HG03520 (cell line): Measurements from ENCODE around the gene TTC6.
"Not testable (repeated sequence)": the region's sequence is repeated elsewhere in the genome, so short reads cannot be mapped to it uniquely, and the experiment has no call there.

Experiments used
- ATAC-seq: cut with Tn5 transposase; IDR thresholded peaks from one replicate; pipeline ENCODE4 v1.9.1; 2021; ENCODE audit warnings: mild to moderate bottlenecking, moderate library complexity; ENCODE audit not compliant: unreplicated experiment

Gene TTC6, protein sequence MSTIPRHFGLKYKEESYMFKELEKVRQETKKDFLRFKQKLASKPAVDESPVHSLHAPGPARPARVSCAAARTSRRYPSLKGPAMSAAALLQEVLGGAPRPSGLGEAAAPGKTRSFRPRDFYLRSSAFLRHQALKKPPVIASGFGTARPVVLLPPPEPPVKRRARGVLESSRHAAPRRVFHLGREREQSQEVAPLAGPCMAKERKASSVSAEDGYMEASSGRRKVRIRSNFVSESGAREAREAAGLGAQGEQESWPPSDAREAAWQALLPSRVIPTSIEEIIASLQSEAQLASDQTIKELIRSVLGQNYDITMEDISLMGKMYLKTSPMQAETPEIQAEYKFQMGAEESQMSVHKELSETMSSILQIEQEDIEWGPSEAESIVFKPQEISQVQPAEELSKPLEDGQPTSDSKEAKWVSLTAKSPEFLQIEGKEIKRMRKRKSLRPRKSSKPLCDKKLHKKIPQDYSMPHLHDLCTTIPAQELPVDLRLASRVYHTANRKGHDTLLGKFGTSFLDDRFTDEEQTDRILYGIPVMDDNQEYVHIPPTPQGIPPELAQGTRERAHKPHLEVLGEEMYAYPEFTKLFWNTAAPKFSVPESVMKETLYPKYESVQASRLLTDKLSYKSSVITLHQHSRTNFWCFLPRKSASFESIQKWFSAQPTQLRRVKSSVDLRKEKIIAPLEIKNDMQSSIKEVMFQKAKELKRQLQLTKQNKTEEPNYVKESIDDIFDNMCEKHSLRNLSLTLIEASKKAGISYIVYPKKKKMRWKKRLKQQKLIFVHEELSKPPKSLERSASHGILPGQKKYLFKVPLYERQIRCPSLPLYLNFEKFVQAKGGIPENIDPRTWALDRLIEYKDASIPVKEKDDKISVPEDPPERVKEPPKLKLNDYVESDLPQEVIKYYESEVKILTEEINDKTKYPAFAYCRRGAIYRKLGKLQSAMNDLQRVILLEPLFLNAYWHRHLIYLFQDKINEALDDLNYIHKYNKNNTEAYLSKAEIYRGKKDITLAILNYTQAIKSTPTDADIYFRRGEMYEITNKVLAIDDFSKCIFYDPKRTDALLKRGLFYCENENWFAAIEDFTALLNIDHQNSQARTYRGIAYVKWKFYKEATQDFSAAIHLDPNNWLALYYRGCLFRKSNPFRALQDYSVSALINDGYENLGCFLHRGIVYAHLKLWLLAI (N-terminal part only)

DNA sequence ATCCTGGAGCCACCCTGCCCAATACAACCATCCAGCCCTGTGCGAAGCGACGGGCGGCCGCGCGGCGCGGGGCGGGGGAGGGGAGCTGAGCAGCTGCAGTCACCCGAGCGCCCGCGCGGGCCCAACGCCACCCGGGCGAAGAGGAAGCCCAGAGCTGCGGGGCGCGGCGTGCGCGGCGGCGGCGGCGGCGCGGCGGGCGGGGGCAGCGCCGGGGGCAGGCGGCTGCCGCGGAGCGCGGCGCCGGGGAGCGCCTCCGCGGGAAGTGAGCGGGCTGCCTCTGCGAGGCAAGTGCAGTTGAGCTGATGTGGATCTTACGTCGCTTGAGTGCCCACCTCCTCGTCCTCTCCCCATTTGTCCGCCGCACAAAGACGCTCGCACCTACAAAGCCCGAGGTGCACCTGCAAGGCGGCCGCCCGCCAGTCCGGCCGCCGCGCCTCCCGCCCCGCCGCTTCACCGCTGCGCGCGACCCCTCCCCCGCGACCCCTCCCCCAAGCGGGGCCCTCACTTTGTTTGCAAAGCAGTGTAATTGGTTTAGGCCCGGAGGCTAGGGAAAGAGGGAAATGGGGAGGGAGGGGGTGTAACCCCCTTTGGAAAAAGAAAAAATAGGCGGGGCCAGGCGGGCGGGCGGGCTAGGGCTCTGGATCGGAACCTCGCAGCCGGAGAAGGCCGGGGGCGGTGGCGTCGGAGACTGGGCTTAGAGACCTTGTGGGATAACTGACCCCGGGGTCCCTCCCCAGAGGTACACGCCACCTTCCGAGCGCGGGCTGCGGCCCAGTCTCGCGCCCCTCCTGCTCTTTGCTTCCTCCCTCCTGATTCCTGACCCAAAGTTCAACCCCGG, at the start of gene TTC6, which contains the start of gene FOXA1:
Gene TTC6 (plus strand): TSS at position 659 of the 838 bp plus-strand sequence. CDS start 26,436 bp downstream, outside the sequence.
Gene FOXA1 (minus strand): TSS at position 279 of the 838 bp plus-strand sequence. CDS start 277 bp downstream, at position 2.
- no peak for ATAC-seq

DNA sequence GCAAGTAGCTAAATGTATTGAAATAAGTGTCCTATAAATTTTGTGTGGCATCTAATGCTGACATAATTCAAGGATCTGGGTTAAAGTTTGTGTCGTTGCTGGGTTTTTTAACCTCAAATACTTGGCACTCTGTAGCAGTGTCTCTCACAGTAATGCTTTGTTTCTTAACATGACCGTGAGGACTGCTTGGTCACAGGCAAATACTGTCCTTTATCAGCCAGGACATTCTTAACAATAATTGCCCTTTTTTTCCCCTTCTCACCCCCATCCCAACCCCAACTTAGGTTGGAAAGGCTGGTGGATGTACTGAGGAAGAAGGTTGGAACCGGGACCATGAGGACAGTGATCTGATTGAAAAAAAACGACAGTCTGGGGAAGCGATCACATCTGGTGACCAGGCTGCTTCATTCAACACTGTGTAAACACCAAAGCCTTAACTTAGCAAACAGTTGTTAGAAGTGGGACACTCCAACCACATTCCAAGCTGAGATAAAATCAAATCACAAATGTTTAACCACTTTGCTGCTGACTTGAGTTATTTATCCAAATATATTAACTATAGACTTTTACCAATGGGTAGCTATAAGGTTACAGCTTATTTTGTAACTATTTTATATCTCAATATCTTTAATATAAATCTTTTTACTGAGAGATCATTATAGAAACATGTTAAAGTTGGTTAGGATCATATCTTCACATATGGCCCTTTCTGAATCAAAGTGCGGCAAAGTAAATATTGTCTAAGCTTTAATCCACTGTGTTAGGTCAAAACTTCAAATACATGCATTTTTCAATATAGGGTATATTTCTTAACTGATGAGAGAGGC, 48.6 kb upstream of the TTC6 start:
- ATAC-seq = no peak

DNA sequence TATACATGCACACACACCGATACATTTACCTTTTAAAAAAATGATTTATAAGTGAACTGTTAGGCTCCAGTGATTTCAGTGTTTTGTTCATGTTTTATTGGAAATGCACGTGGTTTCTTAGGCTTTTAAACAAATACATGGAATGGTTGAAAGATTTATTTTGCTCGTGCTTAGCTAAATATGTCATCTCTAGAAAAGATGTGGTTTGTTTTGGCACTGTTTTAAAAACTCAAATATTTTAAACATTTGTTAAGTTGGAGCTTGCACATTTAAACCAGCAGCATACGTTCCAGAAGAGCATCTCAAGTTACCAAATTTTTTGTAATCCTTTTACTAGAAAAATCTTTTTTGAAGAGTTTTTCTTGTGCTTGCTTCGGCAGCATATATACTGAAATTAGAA, 44.9 kb upstream of the TTC6 start:
- ATAC-seq = no peak

DNA sequence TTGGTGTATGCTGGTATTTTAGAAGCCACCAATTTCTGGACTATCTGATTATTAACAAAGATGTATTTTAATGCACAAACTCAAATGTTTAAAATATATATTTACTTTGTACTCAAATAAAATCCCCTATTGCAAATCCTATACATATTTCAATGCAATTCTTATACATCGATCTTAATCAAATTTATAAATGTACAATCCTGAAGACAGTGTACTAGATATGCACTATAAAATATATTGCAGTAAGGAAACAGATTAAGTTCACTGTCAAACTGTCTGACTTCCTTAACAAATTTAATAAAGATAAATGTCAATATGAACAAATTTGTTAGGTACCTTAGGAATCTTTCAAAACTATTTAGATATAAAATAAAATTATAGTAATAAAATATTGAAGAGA, 44.3 kb upstream of the TTC6 start:
- no peak for ATAC-seq

DNA sequence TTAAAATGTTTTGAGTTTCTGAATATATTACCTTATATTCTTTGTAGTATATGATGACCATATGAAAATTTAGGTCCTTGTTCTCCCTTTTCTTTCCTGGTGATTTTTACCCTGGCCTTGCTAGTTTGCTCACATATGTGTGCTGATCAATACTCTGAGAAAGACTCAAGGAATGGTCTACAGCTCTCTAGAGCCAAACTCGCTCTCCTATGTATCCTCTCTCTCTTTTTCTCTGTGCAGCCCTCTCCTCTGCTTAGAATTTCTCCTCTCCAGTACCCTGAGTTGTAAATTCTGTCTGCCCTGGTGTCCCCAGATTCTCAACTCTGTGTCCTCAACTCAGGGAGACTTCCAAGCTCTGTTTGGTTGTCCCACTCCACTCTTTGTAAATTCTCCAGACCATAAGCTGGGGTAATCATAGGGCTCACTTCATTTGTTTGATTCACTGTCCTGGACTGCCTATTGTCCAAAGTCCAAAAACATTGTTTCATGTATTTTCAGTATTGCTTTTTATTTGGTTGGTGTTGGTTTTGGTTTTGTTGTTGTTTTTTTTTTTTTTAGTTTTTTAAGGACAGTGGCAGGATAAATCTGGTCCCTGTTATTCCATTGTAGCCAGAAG, 41.4 kb upstream of the TTC6 start:
- no peak for ATAC-seq

DNA sequence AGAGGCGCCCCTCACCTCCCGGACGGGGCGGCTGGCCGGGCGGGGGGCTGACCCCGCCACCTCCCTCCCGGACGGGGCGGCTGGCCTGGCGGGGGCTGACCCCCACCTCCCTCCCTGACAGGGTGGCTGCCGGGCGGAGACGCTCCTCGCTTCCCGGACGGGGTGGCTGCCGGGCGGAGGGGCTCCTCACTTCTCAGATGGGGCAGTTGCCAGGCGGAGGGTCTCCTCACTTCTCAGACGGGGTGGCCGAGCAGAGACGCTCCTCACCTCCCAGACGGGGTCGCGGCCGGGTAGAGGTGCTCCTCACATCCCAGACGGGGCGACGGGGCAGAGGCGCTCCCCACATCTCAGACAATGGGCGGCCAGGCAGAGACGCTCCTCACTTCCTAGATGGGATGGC, 39.8 kb upstream of the TTC6 start:
- not testable (repeated sequence) for ATAC-seq

DNA sequence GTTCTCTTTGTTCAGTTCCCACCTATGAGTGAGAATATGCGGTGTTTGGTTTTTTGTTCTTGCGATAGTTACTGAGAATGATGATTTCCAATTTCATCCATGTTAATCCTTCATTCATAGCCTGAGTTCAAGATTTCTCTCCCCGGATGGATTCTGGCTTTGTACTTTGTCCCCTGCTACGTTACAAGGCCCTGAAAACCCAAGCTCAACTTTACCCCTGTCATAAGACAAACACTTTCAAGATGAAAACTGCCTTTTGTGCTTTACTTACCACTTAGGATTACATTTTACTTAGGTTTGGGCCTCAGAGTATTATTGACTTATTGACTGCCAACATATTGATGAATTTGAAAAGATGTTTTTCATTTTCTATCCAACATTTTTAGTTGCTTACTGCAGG, 36.7 kb upstream of the TTC6 start:
- no peak for ATAC-seq

DNA sequence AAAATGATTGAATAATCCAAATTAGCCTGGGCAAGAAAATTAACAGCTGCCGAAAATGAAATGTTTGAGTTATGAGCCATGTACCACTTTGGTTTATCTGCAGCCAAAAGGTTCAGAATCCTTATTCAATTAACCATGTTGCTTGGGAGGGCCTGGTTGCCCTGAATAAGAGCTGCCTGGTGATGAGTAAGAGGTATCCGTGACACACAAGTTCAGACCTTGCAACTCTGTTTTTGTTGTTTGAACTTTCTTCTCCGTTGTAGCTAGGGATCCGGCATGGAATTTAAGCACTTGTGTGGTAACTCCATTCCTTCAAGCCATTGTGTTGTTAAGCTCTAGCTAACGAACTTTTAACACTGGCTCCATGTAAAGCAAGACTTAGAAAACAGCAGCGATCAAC, 36.0 kb upstream of the TTC6 start:
- no peak for ATAC-seq

DNA sequence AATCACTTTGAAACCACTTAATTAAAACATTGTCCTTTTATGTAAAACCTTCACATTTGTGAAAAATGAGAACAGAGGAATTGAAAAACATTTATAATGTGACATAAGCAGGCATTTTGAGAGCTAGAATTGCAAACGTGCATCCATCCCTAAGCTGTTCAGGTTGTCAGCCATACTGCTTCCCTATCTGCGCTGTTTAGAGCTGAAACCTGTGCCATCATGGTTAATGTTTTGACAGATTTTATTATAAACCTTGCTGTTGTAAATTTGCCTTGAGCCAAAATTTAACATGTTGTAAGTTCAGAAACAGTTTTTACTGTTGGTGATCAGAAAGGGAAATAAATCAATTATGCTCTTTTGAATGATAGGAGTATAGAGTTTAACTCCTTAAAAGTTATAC, 32.2 kb upstream of the TTC6 start:
- no peak for ATAC-seq

DNA sequence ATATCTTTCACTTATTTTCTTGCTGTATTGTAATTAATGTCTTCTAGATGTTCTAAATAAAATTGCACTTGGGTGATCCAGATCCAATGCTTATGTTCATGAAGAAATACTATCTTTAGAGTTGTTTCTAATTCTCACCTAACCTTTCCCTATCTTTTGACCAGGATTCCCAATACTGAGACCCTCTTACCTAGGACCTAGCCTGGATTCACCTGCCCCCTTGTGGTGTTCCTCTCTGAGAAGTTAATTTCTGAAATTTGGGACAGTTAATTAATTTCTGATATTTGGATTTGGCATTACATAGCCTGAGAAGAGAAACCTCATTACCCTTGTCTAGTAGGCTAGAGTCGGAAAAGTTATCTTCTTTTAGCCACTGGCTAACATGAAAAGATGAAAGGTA, 29.9 kb upstream of the TTC6 start:
- ATAC-seq = no peak

DNA sequence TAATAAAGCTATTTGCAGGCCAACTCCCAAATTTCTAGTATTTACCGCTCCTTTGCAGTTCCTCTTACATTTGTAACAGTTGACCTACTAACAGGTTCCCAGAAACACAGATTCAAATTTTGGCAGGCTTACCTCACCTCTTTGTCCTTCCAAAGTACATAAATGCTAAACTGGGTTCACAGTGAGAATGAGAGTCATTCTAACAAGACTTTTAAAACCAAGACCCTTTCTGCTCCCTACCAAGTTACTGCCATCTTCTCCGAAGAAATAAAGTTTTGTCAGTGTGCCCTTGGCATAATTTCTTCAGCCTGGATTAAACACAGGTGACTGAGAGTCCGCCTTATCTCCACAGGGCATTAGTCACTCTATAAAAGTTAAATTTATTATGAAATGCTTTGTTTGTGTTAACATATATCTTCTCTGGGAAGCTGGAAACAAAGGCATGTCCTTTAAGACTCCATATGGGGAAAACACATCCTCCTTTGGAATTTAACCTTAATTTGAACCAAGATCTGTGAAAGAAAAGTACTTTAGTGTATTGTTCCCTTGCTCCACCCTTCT, 28.5 kb upstream of the TTC6 start:
- no peak for ATAC-seq

DNA sequence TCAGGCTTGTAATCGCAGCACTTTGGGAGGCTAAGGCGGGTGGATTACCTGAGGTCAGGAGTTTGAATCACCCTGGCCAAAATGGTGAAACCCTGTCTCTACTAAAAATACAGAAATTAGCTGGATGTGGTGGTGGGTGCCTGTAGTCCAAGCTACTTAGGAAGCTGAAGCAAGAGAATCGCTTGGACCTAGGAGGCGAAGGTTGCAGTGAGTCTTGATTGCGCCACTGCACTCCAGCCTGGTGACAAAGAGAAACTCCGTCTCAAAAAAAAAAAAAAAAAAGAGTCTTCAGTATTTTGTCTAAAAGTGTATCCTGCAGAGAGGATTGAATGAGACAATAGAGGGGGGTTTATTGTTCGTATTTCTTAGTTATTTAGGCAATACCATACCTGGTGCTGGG, 25.7 kb upstream of the TTC6 start:
- ATAC-seq = no peak

DNA sequence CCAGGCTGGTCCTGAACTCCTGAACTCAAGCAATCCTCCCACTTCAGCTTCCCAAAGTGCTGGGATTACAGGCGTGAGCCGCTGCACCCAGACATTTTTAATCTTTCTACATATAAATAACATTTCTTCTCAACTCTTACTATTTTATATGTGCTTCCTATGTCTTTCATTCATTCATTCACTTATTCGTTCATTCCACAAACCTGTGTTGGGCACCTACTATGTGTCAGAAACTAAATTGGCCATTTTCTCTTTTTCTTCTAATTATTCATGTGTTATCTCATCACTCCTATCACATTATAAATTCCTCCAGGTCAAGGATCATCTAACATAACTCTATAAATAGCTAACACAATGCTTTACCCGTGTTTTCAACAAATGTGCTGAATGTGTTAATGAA, 24.0 kb upstream of the TTC6 start:
- ATAC-seq = no peak

DNA sequence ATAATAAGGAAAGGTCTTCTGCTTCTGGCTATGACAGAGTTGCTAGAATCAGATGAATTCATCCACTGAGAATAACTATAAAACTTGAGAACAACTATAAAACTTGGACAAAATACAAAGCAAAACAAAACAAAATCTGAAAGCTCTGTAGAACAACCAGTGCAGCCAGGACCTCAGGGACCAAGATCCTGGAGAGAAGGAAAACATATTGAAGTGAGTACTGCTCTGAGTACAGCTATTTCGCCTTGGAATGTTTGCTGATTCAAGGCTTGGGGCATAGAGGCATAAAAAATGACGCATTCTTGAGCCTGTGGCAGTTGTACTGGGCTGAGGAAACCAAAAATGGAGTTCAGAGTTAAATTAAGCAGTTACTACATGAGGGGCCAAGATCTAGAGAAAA, 22.1 kb upstream of the TTC6 start:
- no peak for ATAC-seq

DNA sequence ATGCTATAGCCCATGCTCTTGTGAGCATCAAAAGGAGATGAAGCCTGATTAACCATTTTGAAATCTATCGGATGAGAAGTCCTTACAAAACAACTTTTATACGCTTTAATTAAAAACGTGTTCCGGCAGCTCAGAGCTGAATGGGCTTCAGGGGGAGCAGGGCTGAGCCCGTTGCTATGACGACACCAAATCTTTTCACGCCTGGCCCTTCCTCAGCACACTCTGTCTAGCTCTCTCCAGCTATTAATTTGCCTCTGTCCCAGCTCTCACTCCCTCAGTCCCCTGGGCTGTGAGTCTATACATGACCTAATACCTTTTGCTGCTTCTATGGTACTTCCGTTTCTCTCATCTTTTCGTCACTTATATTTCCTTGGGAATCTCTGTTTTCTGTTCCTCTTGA, 16.2 kb upstream of the TTC6 start:
- ATAC-seq = no peak

DNA sequence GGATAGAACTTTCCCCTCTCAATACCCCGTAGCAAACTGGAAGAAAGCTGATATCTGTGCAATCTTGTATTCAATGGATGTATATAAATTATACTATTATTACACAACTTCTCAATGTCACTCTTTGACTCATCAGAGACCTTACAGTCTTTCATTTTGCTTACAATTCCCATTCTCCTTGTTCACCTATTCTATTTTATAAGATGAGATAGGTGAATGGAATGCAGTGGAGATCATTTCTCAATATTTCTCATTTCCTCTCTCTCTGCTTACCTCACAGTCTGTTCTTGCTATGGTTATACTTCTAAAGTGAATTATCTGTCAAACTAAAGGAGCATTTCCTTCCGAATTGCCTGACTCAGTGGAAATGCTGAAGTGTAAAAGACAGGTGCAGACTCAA, 15.3 kb upstream of the TTC6 start:
- ATAC-seq = no peak

DNA sequence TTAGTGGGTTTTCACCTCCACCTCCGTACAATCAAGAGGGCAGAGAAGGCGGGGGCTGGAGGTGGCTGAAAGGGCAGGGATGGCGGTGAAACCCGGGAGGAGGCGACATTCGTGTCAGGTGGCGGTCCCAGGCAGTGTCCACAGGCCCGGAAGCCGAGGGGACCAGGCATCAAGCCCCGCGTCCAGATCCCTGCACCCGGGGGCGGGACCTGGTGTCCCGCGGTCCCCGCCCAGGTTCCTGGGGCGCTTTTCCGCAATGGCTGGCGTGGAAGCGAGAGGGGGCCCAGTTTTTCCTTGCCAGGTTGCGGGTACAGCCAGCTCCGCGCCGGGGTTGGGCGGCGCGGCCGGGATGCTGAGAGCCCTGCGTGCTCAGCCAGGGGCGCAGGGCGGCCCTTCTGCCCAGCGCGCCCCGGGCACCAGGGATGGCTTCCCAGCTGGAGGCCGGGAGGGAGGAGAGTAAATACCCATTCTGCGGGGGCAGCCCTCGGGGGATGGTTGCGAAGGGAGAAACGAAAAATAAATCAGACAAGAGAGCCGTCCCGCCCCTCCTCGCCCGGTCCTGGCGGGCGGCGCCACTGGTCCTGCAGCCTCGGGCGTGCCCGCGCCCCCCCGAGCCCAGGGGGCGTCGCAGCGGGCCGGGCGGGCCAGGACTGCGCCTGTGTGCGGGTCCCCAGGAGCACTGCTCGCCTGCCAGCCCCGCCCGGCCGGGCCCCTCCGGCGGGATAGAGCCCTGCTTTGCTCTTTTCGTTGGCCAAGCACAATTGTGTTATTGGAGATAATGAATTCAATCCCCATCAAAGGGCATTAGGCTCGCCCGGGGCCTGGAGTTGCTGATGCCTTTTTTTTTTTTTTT, 11.8 kb upstream of the TTC6 start:
- ATAC-seq = no peak
